ENCODE measurements around the gene KANSL1. TPM values are rescaled to one million over a fixed set of nuclear protein-coding genes. Genes with fewer than 3 reads are reported as not detected.

The KANSL1 gene
- total and polyA plus RNA-seq, 9 of the 15 experiments (the other 6 are each of a cell fraction or from before 2014, with no cell fraction given) = 3.6 to 55.4 (median 31.8) TPM

GRCh38 chr17:46002311-46002972, 190.8 kb downstream of the KANSL1 start (continued):
- TF ChIP-seq, protein P1, sequence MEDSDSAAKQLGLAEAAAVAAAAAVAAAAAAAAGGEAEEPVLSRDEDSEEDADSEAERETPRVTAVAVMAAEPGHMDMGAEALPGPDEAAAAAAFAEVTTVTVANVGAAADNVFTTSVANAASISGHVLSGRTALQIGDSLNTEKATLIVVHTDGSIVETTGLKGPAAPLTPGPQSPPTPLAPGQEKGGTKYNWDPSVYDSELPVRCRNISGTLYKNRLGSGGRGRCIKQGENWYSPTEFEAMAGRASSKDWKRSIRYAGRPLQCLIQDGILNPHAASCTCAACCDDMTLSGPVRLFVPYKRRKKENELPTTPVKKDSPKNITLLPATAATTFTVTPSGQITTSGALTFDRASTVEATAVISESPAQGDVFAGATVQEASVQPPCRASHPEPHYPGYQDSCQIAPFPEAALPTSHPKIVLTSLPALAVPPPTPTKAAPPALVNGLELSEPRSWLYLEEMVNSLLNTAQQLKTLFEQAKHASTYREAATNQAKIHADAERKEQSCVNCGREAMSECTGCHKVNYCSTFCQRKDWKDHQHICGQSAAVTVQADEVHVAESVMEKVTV (CRISPR knock-in tag; IDR thresholded peaks at IDR 0.05) = peak; percentile 77
- TF ChIP-seq SMARCC2 (IDR thresholded peaks at IDR 0.05; ENCODE audit: low read depth) = no peak
- TF ChIP-seq ETV5 (CRISPR knock-in tag; IDR thresholded peaks at IDR 0.05; ENCODE audit: low read depth) = no peak
- no peak for TF ChIP-seq ILK (tag; IDR thresholded peaks at IDR 0.05; ENCODE audit: borderline replicate concordance, low read depth)
- TF ChIP-seq SMC3 (conservative IDR thresholded peaks at IDR 0.05; ENCODE audit: insufficient read depth, low read depth, low read length) = peak; percentile 70
- TF ChIP-seq GABPB2 (CRISPR knock-in tag; conservative IDR thresholded peaks at IDR 0.05) = no peak
- TF ChIP-seq NCOA4 (IDR thresholded peaks at IDR 0.05; ENCODE audit: partially characterized antibody) = no peak
- TF ChIP-seq, protein P2, sequence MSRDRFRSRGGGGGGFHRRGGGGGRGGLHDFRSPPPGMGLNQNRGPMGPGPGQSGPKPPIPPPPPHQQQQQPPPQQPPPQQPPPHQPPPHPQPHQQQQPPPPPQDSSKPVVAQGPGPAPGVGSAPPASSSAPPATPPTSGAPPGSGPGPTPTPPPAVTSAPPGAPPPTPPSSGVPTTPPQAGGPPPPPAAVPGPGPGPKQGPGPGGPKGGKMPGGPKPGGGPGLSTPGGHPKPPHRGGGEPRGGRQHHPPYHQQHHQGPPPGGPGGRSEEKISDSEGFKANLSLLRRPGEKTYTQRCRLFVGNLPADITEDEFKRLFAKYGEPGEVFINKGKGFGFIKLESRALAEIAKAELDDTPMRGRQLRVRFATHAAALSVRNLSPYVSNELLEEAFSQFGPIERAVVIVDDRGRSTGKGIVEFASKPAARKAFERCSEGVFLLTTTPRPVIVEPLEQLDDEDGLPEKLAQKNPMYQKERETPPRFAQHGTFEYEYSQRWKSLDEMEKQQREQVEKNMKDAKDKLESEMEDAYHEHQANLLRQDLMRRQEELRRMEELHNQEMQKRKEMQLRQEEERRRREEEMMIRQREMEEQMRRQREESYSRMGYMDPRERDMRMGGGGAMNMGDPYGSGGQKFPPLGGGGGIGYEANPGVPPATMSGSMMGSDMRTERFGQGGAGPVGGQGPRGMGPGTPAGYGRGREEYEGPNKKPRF (IDR thresholded peaks at IDR 0.05; ENCODE audit: low read depth, low read length) = no peak
- 0 out of 2 replicates have a peak, but pooled peaks have one; percentile 18 for TF ChIP-seq BCOR (IDR thresholded peaks at IDR 0.05)
- TF ChIP-seq CHD2 (IDR thresholded peaks at IDR 0.05; ENCODE audit: low read depth, low read length) = no peak
- no peak for TF ChIP-seq HDAC8 (tag; IDR thresholded peaks at IDR 0.05)
- TF ChIP-seq, protein P3, sequence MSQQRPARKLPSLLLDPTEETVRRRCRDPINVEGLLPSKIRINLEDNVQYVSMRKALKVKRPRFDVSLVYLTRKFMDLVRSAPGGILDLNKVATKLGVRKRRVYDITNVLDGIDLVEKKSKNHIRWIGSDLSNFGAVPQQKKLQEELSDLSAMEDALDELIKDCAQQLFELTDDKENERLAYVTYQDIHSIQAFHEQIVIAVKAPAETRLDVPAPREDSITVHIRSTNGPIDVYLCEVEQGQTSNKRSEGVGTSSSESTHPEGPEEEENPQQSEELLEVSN (IDR thresholded peaks at IDR 0.05; ENCODE audit: borderline replicate concordance in 1 of 2, extremely low read depth in 1 of 2, insufficient read depth in 1 of 2, insufficient read length in 1 of 2, low read depth in 1 of 2, low read length in 1 of 2, poor library complexity in 1 of 2, severe bottlenecking in 1 of 2) = no peak
- no peak for TF ChIP-seq ZBTB17 (CRISPR knock-in tag; IDR thresholded peaks at IDR 0.05)
- TF ChIP-seq C11orf30 (IDR thresholded peaks at IDR 0.05; ENCODE audit: low read depth) = no peak
- TF ChIP-seq RB1 (IDR thresholded peaks at IDR 0.05; ENCODE audit: low read depth) = 0 out of 2 replicates have a peak, but pooled peaks have one; percentile 18
- TF ChIP-seq RFX5 (IDR thresholded peaks at IDR 0.05; ENCODE audit: low read depth, low read length) = no peak
- no peak for TF ChIP-seq ZKSCAN3 (CRISPR knock-in tag; IDR thresholded peaks at IDR 0.05)
- TF ChIP-seq PRDM10 (IDR thresholded peaks at IDR 0.05; ENCODE audit: partially characterized antibody) = peak; percentile 23
- TF ChIP-seq ZNF174 (CRISPR knock-in tag; IDR thresholded peaks at IDR 0.05) = no peak
- no peak for TF ChIP-seq RBM22 (IDR thresholded peaks at IDR 0.05; ENCODE audit: low read depth, low read length, poor library complexity, severe bottlenecking)

Measured in K562 (cell line).